Measurements from ENCODE around the gene TNRC6C.

TNRC6C gene

DNA sequence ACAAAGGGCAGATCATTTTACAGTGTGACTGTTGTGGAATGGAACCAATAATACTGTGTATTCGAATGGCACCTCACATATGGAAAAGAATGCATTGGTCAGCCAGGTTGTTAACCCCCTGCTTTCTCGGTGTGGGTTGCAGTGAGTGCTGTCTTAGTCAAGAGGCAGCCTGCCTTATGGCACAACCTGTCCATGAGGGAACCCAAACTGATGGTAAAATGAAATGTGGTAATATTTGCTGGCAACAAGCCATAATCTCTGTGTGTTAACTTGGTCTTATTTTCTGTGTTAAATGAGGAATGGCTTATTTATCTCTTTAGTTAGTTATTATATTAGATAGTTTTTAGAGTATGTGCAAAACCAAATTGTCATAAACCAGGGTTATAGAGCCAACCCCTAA lies 88.4 kb downstream of the TNRC6C start:
- no peak overlapping the region for H3K4me3 ChIP-seq (ENCODE audit: low read depth, low read length)
- peak; percentile 8 for DNase-seq (ENCODE audit: low read depth)
- TF ChIP-seq CTCF (IDR thresholded peaks at IDR 0.05; ENCODE audit: low read depth, low read length) (no peak), MYC (IDR thresholded peaks at IDR 0.05; ENCODE audit: low read depth, low read length) (no peak), POLR2A (IDR thresholded peaks at IDR 0.05; ENCODE audit: extremely low read depth, insufficient read length) (no peak)
- TF ChIP-seq, protein P1, sequence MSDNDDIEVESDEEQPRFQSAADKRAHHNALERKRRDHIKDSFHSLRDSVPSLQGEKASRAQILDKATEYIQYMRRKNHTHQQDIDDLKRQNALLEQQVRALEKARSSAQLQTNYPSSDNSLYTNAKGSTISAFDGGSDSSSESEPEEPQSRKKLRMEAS (IDR thresholded peaks at IDR 0.05; ENCODE audit: low read depth, low read length) = no peak

DNA sequence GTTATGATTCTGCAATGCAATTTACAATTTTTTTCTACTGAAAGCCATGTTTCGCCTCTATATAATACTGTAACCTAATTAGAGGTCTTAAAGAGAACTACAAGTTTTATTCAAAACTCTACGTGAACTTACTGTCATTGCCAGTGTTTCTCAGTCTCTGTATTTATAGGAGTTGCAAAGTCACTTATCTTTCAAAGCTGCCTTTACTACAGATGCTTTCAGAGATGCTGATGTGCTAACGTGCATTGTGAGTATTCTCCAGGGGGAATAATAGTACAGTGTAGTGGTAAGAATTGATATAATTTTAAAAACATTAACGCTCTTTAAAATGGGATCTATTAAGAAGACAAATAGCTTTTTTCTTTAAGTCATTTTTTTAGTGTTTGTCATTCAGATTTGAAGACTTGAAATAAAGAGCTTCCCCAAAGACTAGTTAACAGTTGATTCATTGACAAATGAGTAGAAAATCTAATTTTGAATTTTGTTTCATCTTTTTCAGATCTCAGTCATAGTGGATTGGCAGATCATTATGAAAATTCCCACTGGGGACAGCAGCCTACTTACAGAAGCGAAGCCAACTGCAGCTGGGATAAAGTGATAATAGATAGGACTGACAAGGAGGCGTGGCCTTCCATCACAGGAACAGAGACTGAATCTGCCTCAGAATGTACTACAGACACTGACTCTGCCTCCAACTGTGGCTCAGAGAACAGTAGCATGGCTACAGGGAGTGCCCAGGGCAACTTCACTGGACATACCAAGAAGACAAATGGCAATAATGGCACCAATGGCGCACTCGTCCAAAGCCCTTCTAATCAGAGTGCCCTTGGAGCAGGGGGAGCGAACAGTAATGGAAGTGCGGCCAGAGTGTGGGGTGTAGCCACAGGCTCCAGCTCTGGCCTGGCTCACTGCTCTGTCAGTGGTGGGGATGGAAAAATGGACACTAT lies 90.1 kb downstream of the TNRC6C start:
- TF ChIP-seq POLR2A (IDR thresholded peaks at IDR 0.05; ENCODE audit: extremely low read depth, insufficient read length) (no peak), MYC (IDR thresholded peaks at IDR 0.05; ENCODE audit: low read depth, low read length) (no peak), CTCF (IDR thresholded peaks at IDR 0.05; ENCODE audit: low read depth, low read length) (no peak)
- TF ChIP-seq, protein P1 (IDR thresholded peaks at IDR 0.05; ENCODE audit: low read depth, low read length) = no peak
- no peak overlapping the region for H3K4me3 ChIP-seq (ENCODE audit: low read depth, low read length)

DNA sequence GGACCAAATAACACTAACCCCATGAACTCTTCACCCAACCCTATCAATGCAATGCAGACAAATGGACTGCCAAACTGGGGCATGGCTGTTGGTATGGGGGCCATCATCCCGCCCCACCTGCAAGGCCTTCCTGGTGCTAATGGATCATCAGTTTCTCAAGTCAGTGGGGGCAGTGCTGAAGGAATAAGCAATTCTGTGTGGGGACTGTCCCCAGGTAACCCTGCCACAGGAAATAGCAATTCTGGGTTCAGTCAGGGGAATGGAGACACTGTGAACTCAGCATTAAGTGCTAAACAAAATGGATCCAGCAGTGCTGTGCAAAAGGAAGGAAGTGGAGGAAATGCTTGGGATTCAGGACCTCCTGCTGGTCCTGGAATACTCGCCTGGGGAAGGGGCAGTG lies 91.1 kb downstream of the TNRC6C start:
- no peak for DNase-seq (ENCODE audit: low read depth)
- H3K4me3 ChIP-seq (ENCODE audit: low read depth, low read length) = no peak overlapping the region
- TF ChIP-seq, protein P1 (IDR thresholded peaks at IDR 0.05; ENCODE audit: low read depth, low read length) = no peak
- no peak for TF ChIP-seq CTCF (IDR thresholded peaks at IDR 0.05; ENCODE audit: low read depth, low read length)
- no peak for TF ChIP-seq MYC (IDR thresholded peaks at IDR 0.05; ENCODE audit: low read depth, low read length)
- no peak for TF ChIP-seq POLR2A (IDR thresholded peaks at IDR 0.05; ENCODE audit: extremely low read depth, insufficient read length)

More for the DNA sequence above, 90.1 kb downstream of the TNRC6C start:
- no peak for DNase-seq (ENCODE audit: low read depth)

GRCh38 chr17:78051186-78051972 lies 92.9 kb downstream of the TNRC6C start:
- H3K4me3 ChIP-seq (ENCODE audit: low read depth, low read length) = no peak overlapping the region
- TF ChIP-seq, protein P1 (IDR thresholded peaks at IDR 0.05; ENCODE audit: low read depth, low read length) = no peak
- no peak for TF ChIP-seq MYC (IDR thresholded peaks at IDR 0.05; ENCODE audit: low read depth, low read length)
- no peak for TF ChIP-seq CTCF (IDR thresholded peaks at IDR 0.05; ENCODE audit: low read depth, low read length)
- no peak for TF ChIP-seq POLR2A (IDR thresholded peaks at IDR 0.05; ENCODE audit: extremely low read depth, insufficient read length)
- no peak for DNase-seq (ENCODE audit: low read depth)

- H3K4me3 ChIP-seq (ENCODE audit: low read depth, low read length) = no peak overlapping the region
- TF ChIP-seq, protein P1 (IDR thresholded peaks at IDR 0.05; ENCODE audit: low read depth, low read length) = no peak
- TF ChIP-seq MYC (IDR thresholded peaks at IDR 0.05; ENCODE audit: low read depth, low read length) (no peak), CTCF (IDR thresholded peaks at IDR 0.05; ENCODE audit: low read depth, low read length) (no peak), POLR2A (IDR thresholded peaks at IDR 0.05; ENCODE audit: extremely low read depth, insufficient read length) (no peak)
- no peak for DNase-seq (ENCODE audit: low read depth)
Observed at GRCh38 chr17:78053777-78054468, 95.4 kb downstream of the TNRC6C start.

Data from NB4 (cell line).